GM21825 (cell line): ENCODE measurements around the gene TKT.

Experiments used
- ATAC-seq: cut with Tn5 transposase; IDR thresholded peaks from one replicate; pipeline ENCODE4 v1.9.1; 2021; ENCODE audit warnings: mild to moderate bottlenecking, moderate library complexity; ENCODE audit not compliant: unreplicated experiment

Gene TKT

DNA sequence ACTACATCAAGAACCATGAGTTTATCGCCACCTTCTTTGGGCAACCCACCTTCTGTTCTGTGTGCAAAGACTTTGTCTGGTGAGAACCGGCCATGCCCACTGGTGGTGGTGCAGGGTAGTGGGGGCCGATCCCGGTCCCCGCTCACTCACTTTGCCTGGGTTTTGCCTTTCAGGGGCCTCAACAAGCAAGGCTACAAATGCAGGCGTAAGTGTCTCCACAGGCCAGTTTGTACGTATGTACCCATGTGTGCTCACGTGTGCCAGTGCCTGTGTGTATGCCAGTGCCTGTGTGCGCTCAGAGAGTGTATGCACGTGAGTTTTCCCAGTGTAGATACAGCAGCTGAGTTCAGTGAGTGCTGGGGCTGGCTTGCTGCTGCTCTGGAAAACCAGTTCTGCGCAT lies 74.3 kb downstream of the TKT start:
- no peak for ATAC-seq

DNA sequence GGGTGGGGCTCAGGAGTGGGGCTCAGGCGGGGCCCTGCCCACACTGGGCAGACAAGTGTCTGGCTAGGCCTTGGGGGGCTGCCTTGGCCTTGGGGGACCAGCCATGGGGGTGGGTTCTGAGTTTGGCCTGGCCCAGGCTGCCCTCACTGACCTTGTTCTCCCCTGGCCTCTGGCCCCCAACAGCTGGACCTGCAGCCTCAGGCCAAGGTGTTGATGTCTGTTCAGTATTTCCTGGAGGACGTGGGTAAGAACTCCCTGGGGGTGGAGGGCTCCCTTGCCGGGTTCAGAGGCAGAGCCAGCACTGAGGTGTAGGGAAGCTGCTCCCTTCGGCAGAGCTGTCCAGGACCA lies 74.8 kb downstream of the TKT start:
- peak; percentile 5 for ATAC-seq

DNA sequence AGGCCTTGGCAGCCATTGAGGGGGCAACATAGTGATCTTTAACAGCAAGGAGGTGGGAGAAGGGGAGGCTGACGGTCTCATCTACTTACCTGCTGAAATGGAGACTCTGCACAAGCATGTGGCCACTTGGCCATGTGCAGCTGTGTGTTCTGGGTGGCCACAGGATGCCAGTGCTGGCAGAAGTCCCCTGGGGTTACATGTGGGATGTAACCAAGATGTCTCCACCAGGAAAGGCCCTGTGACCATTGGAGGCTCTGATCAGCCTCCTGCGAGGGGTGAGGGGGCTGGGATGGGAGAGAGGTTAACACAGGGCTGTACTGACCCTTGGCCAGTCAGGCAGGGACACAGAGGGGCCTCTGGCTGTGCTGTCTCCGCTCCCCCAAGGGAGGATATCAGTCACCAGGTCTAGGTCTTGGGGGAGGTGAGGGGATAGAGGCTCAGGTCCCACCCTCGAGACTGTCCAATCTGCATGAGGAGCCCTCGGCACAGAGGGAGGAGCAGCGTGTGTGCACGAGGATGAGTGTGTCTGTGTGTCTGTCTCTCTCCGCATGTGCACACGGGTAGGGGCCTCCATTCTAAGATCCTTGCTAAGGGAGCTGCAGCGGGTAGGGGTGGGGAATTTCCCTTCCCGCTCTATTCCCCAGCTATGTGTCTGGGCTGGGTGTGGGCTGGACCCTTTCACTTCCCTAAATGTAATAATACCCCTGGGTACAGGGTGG lies 75.4 kb downstream of the TKT start:
- peak; percentile 91 for ATAC-seq

DNA sequence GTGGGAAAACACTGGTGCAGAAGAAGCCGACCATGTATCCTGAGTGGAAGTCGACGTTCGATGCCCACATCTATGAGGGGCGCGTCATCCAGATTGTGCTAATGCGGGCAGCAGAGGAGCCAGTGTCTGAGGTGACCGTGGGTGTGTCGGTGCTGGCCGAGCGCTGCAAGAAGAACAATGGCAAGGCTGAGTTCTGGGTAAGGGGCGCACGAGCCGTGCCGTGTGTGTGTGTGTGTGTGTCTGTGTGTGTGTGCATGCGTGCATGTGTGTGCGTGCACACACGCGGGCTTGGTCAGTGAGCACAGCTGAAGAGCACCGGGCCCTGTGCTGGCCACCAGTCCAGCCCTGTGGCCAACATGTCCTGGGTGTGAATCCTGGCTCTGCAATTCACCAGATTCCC lies 76.2 kb downstream of the TKT start:
- no peak for ATAC-seq

DNA sequence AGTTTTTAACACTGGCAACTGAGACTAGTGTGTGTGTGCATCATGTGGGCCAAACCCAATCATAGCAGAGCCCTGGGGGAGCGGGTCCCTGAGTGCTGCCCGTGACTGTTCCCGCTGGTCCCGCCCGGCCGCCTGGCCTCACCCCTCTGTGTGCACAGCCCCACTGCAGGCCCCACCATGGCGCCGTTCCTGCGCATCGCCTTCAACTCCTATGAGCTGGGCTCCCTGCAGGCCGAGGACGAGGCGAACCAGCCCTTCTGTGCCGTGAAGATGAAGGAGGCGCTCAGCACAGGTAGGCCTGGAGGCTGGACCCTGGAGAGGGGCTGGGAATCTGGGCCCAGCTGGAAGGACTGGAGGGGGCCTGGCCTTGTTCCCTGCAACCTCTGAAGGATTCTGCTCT lies 77.6 kb downstream of the TKT start:
- ATAC-seq = no peak

DNA sequence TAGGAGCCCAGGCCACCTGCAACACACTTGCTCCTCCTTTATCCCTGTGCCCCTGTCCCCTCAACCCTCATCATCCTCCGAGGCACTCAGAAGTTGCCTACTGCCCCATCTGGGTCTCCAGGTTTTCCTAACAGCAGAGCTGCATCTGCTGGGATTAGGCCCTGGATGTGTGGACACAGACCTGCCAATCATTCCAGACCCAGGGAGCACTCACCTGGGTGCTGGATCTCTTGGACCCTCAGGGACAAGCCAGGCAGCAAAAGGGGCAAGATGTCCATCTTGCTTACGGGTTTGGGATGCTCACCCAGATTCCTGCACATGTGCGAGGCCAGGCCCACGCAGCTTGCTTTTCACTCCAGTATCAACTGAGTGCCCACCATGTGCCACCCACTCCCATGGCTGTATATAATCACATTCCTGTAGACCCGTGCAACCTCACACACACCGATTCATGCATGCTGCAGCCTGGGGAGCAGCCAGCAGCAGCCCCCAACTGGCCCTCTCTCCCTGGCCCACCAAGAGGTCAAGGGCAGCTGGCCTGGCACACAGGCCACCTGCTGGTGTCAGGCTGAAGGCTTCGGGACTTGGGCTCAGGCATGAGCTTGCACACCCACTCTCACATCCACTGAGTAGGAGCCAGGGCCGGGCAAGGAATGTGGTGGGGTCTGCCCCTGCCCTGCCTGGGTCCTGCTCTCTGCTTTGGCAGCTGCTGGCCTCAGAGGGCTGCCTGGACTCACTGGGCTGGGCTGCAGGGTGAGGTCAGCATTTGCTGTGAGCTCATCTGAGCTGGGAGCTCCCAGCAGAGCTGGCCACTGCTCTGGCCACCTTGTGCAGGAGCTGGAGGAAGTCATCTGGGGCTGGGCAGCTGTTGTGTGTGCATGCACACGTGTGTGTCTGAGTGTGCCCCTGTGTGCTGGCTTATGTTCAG lies 79.9 kb downstream of the TKT start:
- no peak for ATAC-seq
